Liver (tissue), 3 donors: ENCODE measurements around the gene PRKAR1B.

Experiments used
- CTCF ChIP-seq: fragments of 150-350 bp; IDR thresholded peaks from 2 replicates; pipeline ENCODE4 v1.5.1; 2017; ENCODE audit warnings: improper control_type of control experiment, low read depth, low read length; ENCODE audit not compliant: missing input control
- MAX ChIP-seq: IDR thresholded peaks from 2 replicates; pipeline ENCODE4 v1.6.1; 2016; ENCODE audit warnings: antibody characterized with exemption
- RAD21 ChIP-seq, 2 donors: IDR thresholded peaks; 2 replicates each; pipeline ENCODE4 v1.6.1; 2016; ENCODE audit warnings: antibody characterized with exemption in 2 of 2, mild to moderate bottlenecking in 2 of 2
- SP1 ChIP-seq: IDR thresholded peaks from 2 replicates; pipeline ENCODE4 v1.6.1; 2018; ENCODE audit warnings: antibody characterized with exemption, mild to moderate bottlenecking
- YY1 ChIP-seq: IDR thresholded peaks from 2 replicates; pipeline ENCODE4 v1.6.1; 2016; ENCODE audit warnings: antibody characterized with exemption, mild to moderate bottlenecking
- donor health status: healthy.
- donor health status: healthy.

- TF ChIP-seq MAX (no peak), CTCF (no peak), YY1 (no peak), RAD21 (IDR thresholded peaks at IDR 0.05) (no peak), SP1 (no peak)
Observed at GRCh38 chr7:691361-692045, 35.6 kb downstream of the PRKAR1B start.
